A549 (cell line): ENCODE data around the gene CCL24.
"Not testable (repeated sequence)": the region's sequence is repeated elsewhere in the genome, so short reads cannot be mapped to it uniquely, and the experiment has no call there.

Experiments
- CHD2 ChIP-seq: fragments of 150-350 bp; IDR thresholded peaks from 2 replicates; pipeline ENCODE4 v1.6.1; 2014; ENCODE audit warnings: low read length; ENCODE audit not compliant: partially characterized antibody
- CHD4 ChIP-seq: fragments of 200-600 bp; sonication (generic); IDR thresholded peaks from 2 replicates; pipeline ENCODE4 v1.6.1; 2016; ENCODE audit warnings: antibody characterized with exemption, mild to moderate bottlenecking, borderline replicate concordance
- EP300 ChIP-seq, 2 experiments: fragments of >200 bp; sonication (Bioruptor Twin); formaldehyde crosslinking; IDR thresholded peaks; 2 replicates in 1 of 2; 3 replicates in 1 of 2; pipeline ENCODE4 v1.6.1; 2016 to 2017
- HDAC2 ChIP-seq: fragments of 200-600 bp; sonication (generic); IDR thresholded peaks from 2 replicates; pipeline ENCODE4 v1.6.1; 2016
- MAX ChIP-seq: IDR thresholded peaks from 2 replicates; pipeline ENCODE4 v1.6.1; 2012
- MAZ ChIP-seq: fragments of 150-350 bp; IDR thresholded peaks from 2 replicates; pipeline ENCODE4 v1.6.1; 2014; ENCODE audit warnings: antibody characterized with exemption, low read depth, low read length, borderline replicate concordance
- NFE2L2 ChIP-seq: fragments of 150-350 bp; conservative IDR thresholded peaks from 2 replicates; pipeline ENCODE4 v1.6.1; 2014; ENCODE audit warnings: low read length
- POLR2A ChIP-seq: IDR thresholded peaks from 2 replicates; pipeline ENCODE4 v1.6.1; 2012; ENCODE audit warnings: mild to moderate bottlenecking, low read length
- REST ChIP-seq: fragments of 200-600 bp; sonication (generic); IDR thresholded peaks from 2 replicates; pipeline ENCODE4 v1.6.1; 2016; ENCODE audit warnings: antibody characterized with exemption, mild to moderate bottlenecking, moderate library complexity
- USF2 ChIP-seq: fragments of 450-650 bp; IDR thresholded peaks from 2 replicates; pipeline ENCODE4 v1.6.1; 2014; ENCODE audit warnings: antibody characterized with exemption
- TF ChIP-seq, protein P1 (sequence below): fragments of >200 bp; sonication (Bioruptor Twin); formaldehyde crosslinking; IDR thresholded peaks from 3 replicates; pipeline ENCODE4 v1.5.1; 2016
- TF ChIP-seq, protein P2 (sequence below): fragments of 250-450 bp; sonication (Bioruptor Pico); IDR thresholded peaks from 2 replicates; pipeline ENCODE4 v1.5.0; 2021; ENCODE audit warnings: mild to moderate bottlenecking, moderate library complexity, borderline replicate concordance

DNA sequence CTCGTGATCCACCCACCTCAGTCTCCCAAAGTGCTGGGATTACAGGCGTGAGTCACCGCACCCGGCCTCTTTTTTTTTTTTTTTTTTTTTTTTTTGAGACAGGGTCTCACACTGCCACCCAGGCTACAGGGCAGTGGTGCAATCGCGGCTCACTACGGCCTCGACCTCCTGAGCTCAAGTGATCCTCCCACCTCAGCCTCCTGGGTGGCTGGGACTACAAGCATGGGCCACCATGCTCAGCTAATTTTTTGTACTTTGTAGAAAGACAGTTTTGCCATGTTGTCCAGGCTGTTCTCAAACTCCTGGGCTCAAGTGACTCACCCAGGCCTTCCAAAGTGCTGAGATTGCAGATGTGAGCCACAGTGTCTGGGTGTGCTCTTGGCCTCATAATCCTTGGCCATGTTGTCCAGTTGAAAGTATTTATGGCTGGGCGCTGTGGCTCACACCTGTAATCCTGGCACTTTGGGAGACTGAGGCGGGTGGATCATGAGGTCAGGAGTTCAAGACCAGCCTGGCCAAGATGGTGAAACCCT, 41.3 kb upstream of the CCL24 start:
- TF ChIP-seq, protein P1, sequence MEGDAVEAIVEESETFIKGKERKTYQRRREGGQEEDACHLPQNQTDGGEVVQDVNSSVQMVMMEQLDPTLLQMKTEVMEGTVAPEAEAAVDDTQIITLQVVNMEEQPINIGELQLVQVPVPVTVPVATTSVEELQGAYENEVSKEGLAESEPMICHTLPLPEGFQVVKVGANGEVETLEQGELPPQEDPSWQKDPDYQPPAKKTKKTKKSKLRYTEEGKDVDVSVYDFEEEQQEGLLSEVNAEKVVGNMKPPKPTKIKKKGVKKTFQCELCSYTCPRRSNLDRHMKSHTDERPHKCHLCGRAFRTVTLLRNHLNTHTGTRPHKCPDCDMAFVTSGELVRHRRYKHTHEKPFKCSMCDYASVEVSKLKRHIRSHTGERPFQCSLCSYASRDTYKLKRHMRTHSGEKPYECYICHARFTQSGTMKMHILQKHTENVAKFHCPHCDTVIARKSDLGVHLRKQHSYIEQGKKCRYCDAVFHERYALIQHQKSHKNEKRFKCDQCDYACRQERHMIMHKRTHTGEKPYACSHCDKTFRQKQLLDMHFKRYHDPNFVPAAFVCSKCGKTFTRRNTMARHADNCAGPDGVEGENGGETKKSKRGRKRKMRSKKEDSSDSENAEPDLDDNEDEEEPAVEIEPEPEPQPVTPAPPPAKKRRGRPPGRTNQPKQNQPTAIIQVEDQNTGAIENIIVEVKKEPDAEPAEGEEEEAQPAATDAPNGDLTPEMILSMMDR = not testable (repeated sequence)
- not testable (repeated sequence) for TF ChIP-seq CHD4; USF2; REST; HDAC2; NFE2L2; CHD2; EP300 (IDR thresholded peaks at IDR 0.05); POLR2A; MAZ; MAX
- TF ChIP-seq, protein P2, sequence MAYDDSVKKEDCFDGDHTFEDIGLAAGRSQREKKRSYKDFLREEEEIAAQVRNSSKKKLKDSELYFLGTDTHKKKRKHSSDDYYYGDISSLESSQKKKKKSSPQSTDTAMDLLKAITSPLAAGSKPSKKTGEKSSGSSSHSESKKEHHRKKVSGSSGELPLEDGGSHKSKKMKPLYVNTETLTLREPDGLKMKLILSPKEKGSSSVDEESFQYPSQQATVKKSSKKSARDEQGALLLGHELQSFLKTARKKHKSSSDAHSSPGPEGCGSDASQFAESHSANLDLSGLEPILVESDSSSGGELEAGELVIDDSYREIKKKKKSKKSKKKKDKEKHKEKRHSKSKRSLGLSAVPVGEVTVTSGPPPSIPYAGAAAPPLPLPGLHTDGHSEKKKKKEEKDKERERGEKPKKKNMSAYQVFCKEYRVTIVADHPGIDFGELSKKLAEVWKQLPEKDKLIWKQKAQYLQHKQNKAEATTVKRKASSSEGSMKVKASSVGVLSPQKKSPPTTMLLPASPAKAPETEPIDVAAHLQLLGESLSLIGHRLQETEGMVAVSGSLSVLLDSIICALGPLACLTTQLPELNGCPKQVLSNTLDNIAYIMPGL (CRISPR knock-in tag) = not testable (repeated sequence)
